Stimulated activated CD4-positive, alpha-beta T cell treated with anti-CD3 and anti-CD28 coated beads, TNF-alpha, amount 100 ng/mL, for 48 hours (primary cell): ENCODE measurements around the gene CLEC17A.
A peak's percentile ranks its signal among the peaks of the same experiment; 100 is the strongest.
"Not testable (repeated sequence)": the region's sequence is repeated elsewhere in the genome, so short reads cannot be mapped to it uniquely, and the experiment has no call there.

Experiments used
- DNase-seq, 3 donors: peaks; one replicate each; pipeline ENCODE4 v3.0.0-alpha.2; 2020; ENCODE audit warnings: low read depth in 3 of 3

Gene CLEC17A

DNA sequence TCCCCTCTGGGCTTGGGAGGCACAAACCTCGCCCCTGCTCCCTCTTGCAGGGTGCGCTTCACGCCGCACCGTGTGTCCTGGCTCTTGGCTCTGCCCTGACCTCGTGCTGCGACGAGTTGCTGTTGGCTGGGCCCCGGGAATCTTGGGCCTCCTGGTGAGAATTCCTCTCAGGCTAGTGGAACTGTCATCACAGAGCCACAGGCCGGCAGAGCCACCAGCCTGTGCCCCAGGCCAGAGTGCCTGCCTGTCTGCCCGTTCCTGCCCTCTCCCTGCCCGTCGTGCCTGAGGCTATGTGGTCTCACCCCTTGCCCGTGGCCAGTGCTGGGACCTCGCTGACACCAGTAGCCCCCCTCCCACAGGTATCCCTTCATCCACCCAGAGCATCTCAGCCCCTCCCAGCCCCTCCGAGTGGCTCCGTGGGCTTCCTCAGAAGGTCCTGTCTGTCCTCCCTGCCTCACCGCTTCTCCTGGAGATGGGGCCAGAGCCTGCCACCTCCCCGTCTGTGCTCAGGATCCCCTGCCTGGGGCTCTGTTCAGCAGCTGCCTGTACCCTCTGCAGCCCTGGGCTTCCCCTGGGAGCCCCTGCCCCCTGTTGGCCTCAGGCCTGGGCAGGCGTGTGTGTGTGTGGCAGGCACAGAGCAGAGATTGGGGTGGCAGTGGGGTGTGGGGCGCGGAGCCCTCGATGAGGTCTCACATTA, 24.4 kb upstream of the CLEC17A start:
- DNase-seq, result no peak

DNA sequence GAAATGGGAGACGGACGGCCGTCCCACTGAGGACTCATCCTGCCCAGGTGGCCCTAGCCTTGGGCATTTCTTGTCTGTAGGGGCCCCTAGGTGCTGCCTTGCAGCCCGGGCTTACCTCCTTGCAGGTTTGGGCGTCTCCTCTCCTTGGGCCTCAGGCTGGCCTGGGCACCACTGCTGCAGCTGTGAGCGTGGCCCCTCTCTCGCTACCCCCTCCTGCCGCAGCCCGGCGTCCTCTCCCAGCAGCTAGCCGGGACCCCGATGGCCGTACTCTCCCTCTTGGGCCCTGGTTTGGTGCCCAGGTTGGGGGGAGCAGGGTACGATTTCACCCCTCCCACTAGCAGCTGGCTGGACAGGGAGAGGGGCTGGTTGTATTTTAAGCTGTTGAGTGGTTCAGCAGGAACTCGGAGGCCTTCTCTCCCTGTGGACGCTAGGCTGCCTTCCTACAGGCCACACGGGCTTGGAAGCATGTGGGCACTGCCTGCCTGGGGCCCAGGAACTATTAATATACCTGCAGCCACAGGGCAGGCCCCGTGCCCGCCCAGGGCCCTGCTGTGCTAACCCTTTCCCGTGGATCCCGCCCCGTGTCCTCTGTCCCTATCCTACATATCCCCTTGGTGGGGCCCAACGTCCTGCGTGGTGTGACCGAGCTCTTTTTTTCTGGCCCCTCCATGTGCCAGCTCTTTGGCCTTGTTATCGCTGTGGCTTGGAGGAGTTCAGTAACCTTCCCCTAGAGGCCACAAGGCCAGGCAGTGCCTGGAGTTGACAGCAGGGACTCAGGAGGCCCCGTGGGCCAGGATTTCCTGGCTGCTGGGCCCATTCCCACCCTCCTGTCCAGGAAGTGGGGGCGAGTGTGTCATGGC, 22.7 kb upstream of the CLEC17A start:
- DNase-seq, result no peak

DNA sequence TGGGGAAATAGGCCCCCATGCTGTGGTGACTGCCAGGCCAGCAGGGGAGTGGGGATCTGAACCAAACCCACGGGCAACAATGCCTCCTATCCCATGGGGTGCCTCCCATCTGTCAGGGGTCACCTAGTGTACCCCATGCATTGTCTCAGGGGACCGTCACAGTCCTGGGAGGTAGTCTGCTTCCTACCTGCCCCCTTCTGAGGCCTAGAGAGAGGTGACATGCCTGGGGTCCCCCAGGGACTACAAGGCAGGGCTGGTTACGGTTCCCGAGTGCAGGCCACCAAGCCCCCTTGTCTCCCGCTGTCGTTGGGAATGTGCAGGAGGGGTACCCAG, 22.1 kb upstream of the CLEC17A start:
- DNase-seq, result no peak

DNA sequence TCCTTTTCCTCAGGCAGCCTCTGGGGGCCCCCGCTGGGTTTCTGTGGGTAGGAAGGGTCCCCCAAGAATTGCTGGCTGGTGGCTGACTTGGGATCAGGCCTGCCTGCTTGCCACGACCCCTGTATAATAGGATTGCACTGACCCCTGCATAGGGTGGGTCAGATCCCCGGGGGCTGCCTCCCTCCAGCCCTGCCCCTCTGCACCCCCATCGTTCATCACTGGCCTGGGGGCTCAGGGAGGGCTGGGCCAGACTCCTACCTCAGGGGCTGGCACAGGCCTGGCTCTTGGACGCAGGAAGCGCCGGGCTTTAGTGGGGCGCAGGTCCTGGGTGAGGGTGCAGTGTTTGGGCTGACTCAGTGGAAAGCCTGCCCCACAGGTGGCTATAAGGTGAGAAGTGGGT, 21.6 kb upstream of the CLEC17A start:
- no peak for DNase-seq

DNA sequence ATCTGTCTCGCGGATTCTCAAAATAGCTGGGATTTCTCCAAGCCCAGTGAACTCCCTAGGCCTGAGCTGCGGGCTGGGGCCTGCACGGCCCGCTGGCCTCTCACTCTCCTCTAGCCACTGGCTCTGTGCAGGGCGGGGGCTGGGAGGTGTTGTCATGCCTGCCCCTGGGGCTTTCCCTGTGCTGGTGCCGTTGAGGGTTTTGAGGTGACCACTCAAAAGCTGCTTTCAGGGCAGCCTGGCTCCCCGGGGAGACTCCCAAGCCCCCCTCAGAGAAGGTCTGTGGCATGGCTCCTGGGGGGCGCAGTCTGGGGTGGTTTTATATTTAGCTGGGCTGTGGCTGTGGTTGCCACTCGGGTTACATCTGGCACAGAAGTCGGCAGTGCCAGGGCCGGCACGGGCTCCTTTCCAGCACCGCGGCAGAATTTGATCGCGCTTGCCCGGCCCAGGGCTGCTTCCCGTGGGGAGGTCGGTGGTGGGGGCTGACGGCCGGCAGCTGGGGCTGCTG, 21.0 kb upstream of the CLEC17A start:
- no peak for DNase-seq

DNA sequence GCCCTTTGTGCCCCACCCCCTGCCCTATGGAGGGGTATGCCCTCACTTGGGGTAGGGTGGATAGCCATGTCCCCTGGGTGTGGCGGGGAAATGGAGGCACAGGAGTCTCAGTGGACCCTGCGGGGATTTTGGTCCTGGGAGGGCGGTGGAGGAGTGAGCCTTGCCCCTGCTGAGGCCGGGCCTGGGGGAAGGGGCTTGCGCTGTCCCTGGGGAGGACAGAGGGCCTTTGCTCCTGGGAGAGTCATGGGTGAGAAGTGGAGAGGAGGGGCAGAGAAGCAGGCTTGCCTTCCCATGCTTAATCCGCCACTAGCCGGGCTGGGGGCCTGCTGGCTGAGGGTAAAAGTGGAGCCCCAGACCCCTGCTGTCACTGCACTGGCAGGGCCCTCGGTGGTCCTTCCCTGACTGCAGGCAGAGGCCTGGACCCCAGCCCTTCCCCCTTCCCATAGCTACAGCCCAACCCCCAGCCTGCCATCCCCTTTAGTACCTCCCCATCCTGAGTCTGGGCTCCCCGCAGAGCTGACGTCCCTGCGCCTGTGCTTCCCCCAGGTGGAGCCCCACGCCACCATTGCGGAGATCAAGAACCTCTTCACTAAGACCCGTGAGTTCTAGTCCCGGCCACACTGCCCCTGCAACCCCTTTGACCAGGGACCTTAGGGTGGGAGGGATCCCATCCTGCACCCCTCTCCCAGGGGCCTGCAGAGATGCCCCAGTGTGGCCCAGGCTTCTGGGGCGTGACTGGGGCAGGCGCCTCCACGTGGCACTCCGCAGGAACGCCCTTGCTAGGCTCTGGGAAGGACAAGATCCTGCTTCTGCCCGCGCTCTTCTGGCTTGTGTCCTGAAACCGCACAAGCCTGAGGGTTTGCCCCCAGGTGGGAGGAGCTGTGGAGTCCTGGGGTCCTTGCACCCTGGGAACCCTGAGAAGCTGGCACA, 20.0 kb upstream of the CLEC17A start:
- DNase-seq, result no peak

DNA sequence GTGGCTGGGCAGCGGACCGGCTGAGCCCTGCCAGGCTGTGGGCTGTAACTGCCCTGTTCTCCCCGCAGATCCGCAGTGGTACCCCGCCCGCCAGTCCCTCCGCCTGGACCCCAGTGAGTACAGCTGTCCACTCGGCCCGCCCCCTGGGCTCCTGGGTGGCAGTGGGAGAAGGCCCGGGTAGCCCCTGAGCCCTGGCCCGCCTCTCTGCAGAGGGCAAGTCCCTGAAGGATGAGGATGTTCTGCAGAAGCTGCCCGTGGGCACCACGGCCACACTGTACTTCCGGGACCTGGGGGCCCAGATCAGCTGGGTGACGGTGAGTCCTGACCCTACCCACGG, 19.3 kb upstream of the CLEC17A start:
- no peak for DNase-seq

DNA sequence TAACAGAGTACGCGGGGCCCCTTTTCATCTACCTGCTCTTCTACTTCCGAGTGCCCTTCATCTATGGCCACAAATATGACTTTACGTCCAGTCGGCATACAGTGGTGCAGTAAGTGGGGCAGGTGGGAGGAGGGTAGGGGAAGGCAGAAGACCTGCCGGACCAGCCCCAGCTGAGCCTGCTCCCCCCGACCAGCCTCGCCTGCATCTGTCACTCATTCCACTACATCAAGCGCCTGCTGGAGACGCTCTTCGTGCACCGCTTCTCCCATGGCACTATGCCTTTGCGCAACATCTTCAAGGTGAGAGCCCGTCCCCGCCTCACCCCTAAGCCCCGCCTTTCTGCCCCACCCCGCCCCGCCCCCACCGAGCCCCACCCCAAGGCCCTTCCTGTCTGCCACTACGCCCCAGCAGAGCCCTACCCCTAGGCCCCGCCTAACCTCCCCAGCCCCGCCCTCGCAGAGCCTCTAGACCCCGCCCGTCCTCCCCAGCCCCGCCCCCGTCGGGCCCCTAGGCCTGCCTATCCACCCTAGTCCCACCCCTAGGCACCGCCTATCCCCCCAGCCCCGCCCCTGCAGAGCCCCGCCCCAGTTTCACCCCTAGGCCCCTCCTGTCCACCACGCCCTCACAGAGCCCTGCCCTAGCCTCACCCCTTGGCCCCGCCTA, 18.8 kb upstream of the CLEC17A start:
- DNase-seq, result peak in 2 of 3 donors; percentile 68 to 72

DNA sequence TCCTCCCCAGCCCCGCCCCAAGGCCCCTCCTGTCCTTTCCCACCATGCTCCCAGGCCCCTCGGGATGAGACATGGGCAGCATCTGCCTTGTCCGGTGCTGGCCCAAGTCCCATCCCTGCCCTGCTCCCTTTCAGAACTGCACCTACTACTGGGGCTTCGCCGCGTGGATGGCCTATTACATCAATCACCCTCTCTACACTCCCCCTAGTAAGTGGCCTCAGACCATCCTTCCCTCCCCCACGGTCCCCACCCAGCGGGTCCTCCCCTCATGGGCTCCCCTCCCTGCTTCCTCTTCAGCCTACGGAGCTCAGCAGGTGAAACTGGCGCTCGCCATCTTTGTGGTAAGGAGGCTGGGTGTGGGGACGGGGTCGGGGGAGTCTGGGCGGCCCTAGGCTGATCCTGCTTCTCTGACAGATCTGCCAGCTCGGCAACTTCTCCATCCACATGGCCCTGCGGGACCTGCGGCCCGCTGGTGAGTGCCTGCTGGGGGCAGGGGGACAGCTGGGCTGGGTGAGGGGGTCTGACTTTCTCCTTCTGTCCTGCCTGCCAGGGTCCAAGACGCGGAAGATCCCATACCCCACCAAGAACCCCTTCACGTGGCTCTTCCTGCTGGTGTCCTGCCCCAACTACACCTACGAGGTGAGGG, 18.1 kb upstream of the CLEC17A start:
- DNase-seq, result not testable (repeated sequence)

DNA sequence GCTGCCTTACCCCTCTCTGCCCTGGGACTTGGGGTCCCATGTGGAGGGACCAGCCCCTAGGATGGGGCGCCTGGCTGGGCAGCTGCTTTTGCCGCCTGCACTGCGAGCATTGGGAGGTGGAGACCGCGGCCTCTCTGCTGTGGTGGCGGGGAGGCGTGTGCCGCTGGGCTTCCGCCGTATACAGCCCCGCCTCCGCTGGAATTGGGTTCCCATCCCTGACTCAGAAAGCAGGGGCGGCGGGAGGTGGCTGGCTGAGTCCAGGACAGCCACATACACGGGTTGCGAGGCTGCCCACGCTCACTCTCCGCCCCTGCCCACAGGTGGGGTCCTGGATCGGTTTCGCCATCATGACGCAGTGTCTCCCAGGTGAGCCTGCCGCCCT, 17.6 kb upstream of the CLEC17A start:
- no peak for DNase-seq

DNA sequence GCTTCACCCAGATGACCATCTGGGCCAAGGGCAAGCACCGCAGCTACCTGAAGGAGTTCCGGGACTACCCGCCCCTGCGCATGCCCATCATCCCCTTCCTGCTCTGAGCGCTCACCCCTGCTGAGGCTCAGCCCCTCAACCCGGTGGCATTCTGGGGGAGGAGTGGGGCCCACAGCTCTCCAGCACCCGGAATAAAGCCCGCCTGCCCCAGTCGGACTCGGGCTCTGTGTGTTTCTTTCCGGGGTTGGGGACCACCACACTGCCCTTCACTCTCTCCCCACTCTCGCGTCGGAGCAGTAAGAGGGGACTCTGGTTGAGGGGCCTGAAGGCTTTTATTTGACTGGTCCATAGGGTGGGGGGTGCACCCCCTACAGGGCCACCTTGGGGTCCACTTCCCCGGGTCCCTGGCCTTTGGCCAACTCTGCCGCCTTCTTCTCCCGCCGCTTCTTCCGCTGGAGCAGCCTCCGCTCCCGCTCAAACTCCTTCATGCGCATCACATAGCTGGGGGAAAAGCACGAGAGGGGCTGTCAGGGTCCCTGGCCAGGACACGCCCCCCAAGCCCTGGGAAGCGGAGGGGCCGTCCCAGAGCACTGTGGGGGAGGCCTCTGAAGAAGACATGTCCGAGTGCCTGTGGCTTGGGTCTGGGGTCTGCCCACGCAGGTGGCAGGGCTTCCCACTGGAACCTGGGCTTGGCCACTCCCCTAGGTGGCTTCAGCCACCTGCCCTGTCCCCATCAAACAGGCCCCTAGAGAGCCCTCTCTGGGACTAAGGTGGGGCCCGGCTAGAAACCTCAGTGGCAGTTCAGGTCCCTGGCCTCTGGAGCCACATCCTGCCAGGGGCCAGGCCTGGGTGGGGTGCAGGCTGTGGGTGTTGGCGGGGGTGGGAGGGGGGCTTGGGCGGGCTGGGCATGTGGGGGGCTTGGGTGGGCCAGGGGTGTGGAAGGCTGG, 16.8 kb upstream of the CLEC17A start:
- DNase-seq, result no peak

DNA sequence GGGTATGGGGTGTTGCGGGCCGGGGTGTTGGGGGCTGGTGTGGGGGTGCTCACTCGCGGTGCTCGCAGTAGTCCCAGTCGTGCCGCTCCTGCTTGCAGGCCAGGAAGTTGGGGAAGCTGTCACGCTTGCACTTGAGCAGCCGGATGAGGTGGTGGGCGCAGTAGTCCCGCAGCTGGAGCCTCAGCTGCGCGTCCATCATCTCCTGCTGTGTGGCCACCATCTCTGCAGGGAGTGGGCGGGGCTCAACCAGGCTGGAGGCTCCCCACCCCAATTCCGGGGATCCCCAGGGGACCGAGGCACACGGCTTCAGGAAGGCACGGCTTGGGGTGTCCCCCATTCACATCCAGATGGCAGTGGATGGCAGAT, 16.2 kb upstream of the CLEC17A start:
- DNase-seq, result no peak

DNA sequence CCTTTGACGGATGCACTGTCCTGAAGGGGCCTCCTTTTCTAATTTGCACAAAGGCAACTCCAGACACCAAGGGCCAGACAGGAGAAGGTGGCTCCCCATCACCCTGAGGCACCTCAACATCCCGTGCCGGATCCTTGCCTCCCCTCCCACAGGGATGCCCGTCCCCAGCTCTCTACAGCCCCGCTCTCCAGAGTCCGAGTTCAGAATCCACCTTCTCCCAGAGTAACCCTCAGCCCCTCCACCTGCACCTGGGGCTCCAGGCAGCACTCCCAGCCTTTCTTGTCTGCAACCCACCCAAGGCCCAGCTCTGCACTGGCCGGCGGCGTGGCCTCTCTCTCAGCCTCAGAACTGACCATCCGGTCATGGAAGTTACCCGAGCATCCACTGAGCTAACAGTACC, 15.8 kb upstream of the CLEC17A start:
- DNase-seq, result no peak

DNA sequence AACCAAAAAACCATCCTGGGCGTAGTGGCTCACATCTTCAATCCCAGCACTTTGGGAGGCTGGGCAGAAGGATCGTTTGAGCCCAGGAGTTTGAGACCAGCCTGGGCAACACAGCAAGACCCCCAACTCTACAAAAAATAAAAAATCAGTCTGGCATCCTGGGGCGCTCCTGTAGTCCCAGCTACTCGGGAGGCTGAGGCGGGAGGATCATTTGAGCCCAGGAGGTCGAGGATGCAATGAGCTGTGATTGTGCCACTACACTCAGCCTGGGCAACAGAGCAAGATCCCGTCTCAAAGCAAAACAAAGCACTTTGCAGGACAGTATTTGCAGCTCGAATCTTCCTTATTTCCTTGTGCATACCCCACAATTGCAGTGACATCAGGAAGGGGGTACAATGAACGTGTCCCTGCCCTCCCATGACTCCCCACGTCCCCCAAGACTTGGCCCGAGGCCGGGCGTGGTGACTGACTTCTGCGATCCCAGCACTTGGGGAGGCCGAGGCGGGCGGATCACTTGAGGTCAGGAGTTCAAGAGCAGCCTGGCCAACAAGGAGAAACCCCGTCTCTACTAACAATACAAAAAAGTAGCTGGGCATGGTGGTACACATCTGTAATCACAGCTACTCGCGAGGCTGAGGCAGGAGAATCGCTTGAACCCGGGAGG, 11.9 kb upstream of the CLEC17A start:
- DNase-seq, result no peak

DNA sequence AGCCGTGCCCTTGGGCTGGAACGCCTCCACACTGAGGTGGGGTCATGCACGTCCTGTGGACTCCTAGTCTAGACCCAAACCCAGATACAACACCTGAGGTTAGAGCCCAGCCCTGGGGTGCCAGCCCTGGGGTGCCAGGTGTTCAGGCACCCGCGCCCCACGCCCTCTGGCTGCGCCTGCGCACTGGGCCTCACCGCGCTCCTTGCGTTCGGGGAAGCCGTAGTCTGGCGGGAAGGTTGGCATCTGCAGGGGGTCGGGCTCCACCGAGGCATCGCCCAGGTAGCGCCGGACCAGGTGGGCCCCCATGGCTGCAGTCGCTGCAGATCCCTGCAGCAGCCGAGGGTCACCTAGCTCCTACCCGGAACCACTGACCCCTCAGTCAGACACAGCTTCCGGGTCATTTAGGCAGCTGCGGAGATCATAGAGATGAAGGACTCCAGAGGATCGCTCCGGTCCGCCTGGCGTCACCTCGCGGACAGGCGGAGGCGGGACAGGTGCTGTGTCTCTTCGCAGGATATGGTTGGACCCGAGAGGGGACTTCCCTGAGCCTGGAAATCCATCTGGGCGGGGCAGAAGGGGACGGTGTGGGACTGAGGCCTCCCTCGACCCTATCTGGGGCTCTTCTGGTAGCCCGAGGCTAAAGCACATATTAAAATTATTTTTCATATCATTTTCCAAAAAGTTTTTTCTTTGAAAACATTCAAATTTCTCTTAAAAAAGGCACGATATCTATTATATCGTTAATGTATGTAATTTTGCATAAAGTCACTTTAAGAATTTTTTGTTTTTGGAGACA, 11.0 kb upstream of the CLEC17A start, which contains the start of gene NDUFB7:
Gene NDUFB7, minus strand, starts transcription at position 372 of the 796 bp plus-strand sequence. Its CDS starts 66 bp downstream, at position 306.
- peak; percentile 82 to 88 (median 82) for DNase-seq

DNA sequence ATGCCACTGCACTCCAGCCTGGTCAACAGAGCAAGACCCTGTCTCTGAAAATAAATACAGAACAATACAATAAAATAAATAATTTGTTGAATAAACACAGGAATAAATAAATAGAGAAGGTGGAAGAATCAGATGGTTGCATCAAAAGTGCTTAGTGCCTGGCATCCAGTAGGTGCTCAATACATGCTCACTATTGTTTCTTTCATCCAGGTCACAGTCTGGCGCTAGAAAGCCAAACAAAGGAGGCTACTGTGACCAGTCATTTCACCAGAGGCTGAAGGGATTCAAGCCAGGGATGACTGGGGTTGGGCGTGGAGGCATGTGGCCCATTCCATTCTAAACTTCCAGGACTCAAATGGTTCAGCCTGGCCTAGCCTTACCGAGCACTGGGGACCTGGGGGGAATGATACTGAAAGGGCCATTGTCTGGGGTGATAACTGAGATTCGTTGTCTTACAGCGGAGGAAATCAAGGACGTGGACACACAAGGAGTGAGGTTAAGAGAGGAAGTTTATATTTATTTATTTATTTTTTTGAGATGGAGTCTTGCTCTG, 7.4 kb upstream of the CLEC17A start:
- DNase-seq, result no peak

DNA sequence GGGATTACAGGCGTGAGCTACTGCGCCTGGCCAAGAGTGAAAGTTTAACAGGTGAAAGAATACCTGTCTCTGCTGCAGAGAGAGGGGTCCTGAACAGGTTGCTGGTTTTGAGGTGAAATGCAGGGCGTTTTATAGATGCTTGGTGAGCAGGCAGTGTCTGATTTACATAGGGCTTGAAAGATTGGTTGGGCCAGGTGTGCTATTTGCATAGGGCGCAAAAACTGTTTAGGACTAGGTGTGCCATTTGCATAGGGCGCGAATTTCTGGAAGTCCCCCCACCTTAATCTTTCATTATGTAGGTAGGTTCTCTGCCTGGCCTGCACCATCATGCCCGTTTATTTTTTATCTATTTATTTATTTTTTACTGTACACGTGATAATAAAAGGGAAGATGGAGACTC, 6.5 kb upstream of the CLEC17A start:
- no peak for DNase-seq

DNA sequence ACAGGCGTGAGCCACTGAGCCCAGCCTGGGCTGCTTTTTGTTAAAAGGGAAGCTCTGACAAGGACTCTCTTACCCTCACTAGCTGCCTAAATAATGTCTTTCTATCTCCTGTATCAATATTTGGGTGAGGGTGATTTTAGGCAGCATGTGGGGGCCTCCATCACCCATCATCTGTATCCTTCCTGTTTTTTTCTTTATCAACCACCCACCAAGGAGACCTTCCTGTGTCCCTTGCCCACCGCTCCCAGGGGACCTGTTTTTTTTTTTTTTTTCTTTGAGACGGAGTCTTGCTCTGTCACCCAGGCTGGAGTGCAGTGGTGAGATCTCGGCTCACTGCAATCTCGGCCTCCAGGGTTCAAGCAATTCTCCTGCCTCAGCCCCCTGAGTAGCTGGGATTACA, 5.6 kb upstream of the CLEC17A start:
- DNase-seq, result no peak
